GM23338 (cell line): ENCODE data around the gene USP32. TPM values are rescaled to one million over a fixed set of nuclear protein-coding genes. Genes with fewer than 3 reads are reported as not detected.

ENCODE experiments used
- ATAC-seq: fragments of 200-7000 bp; cut with Tn5 transposase; 3 replicates; pipeline ENCODE4 v1.9.1; 2020
- DNase-seq: peaks from one replicate; pipeline ENCODE4 v3.0.0-alpha.2; 2015; ENCODE audit warnings: low spot score
- H2AFZ ChIP-seq: fragments of 200-600 bp; sonication (generic); 2 replicates; pipeline ENCODE4 v1.8.0; 2016; ENCODE audit warnings: antibody characterized with exemption, mild to moderate bottlenecking, moderate library complexity
- H3F3A ChIP-seq: fragments of 200-600 bp; sonication (generic); replicated peaks from 2 replicates; pipeline ENCODE4 v1.8.0; 2017; ENCODE audit warnings: antibody characterized with exemption, mixed run types, low read depth
- H3K27ac ChIP-seq: fragments of 200-600 bp; sonication (generic); 2 replicates; pipeline ENCODE4 v1.6.1; 2016; ENCODE audit warnings: low read depth
- H3K27me3 ChIP-seq: fragments of 200-600 bp; sonication (generic); 2 replicates; pipeline ENCODE4 v1.8.0; 2016; ENCODE audit warnings: mild to moderate bottlenecking, mixed run types, moderate library complexity; ENCODE audit not compliant: insufficient read depth
- H3K36me3 ChIP-seq: fragments of 200-600 bp; sonication (generic); 2 replicates; pipeline ENCODE4 v1.8.0; 2016; ENCODE audit warnings: mild to moderate bottlenecking; ENCODE audit not compliant: insufficient read depth
- H3K4me1 ChIP-seq: fragments of 200-600 bp; sonication (generic); 2 replicates; pipeline ENCODE4 v1.8.0; 2016; ENCODE audit warnings: mild to moderate bottlenecking, moderate library complexity; ENCODE audit not compliant: insufficient read depth
- H3K4me2 ChIP-seq: fragments of 200-600 bp; sonication (generic); 2 replicates; pipeline ENCODE4 v1.7.1; 2017; ENCODE audit warnings: mixed run types
- H3K4me3 ChIP-seq: fragments of 200-600 bp; sonication (generic); 2 replicates; pipeline ENCODE4 v1.6.1; 2016; ENCODE audit warnings: mixed run types
- H3K79me2 ChIP-seq: fragments of 200-600 bp; sonication (generic); replicated peaks from 2 replicates; pipeline ENCODE4 v1.8.0; 2017; ENCODE audit warnings: mild to moderate bottlenecking; ENCODE audit not compliant: insufficient read depth
- H3K9me2 ChIP-seq: fragments of 200-600 bp; sonication (generic); 2 replicates; pipeline ENCODE4 v1.8.0; 2017; ENCODE audit not compliant: insufficient read depth
- H4K20me1 ChIP-seq: fragments of 200-600 bp; sonication (generic); replicated peaks from 2 replicates; pipeline ENCODE4 v1.8.0; 2017; ENCODE audit warnings: mild to moderate bottlenecking; ENCODE audit not compliant: insufficient read depth
- H3K27ac Mint-ChIP-seq: 2 replicates; pipeline ENCODE4 v1.8.0; 2020; ENCODE audit warnings: inconsistent platforms, mild to moderate bottlenecking, moderate library complexity, mixed read lengths
- H3K27me3 Mint-ChIP-seq: 3 replicates; pipeline ENCODE4 v1.8.0; 2022; ENCODE audit warnings: low read depth, mild to moderate bottlenecking, moderate library complexity, mixed read lengths, inconsistent platforms; ENCODE audit not compliant: insufficient read depth, poor library complexity
- H3K36me3 Mint-ChIP-seq: 3 replicates; pipeline ENCODE4 v1.8.0; 2021; ENCODE audit warnings: low read depth, mild to moderate bottlenecking, inconsistent platforms, moderate library complexity, mixed read lengths
- H3K4me1 Mint-ChIP-seq: 3 replicates; pipeline ENCODE4 v1.8.0; 2020; ENCODE audit warnings: mild to moderate bottlenecking, inconsistent platforms, mixed read lengths
- H3K4me3 Mint-ChIP-seq: 3 replicates; pipeline ENCODE4 v1.8.0; 2021; ENCODE audit warnings: moderate library complexity, mild to moderate bottlenecking, inconsistent platforms, mixed read lengths
- H3K9me3 Mint-ChIP-seq: 3 replicates; pipeline ENCODE4 v1.8.0; 2020; ENCODE audit warnings: moderate library complexity, mild to moderate bottlenecking, inconsistent platforms, mixed read lengths
- CREB1 ChIP-seq: fragments of 250-450 bp; sonication (Bioruptor Pico); IDR thresholded peaks from 2 replicates; pipeline ENCODE4 v1.5.0; 2020; ENCODE audit warnings: low read depth, mild to moderate bottlenecking, moderate library complexity
- CTCF ChIP-seq, 2 experiments: fragments of 200-600 bp in 1 of 2; sonication (generic) in 1 of 2; conservative IDR thresholded peaks; 2 replicates each; pipeline versions ENCODE4 v1.5.1 to v1.6.1; 2016 to 2017; ENCODE audit warnings: antibody characterized with exemption in 2 of 2, low read depth in 2 of 2, mild to moderate bottlenecking in 2 of 2, moderate library complexity in 1 of 2
- EZH2 ChIP-seq: fragments of 200-600 bp; sonication (generic); IDR thresholded peaks from one replicate; pipeline ENCODE4 v1.8.0; 2017; ENCODE audit warnings: antibody characterized with exemption, mild to moderate bottlenecking, low read depth; ENCODE audit not compliant: unreplicated experiment
- EZH2phosphoT487 ChIP-seq: fragments of 200-600 bp; sonication (generic); IDR thresholded peaks from one replicate; pipeline ENCODE4 v1.8.1; 2018; ENCODE audit warnings: antibody characterized with exemption; ENCODE audit not compliant: unreplicated experiment
- JUNB ChIP-seq: IDR thresholded peaks from one replicate; pipeline ENCODE4 v1.6.1; 2016; ENCODE audit warnings: antibody characterized with exemption; ENCODE audit not compliant: unreplicated experiment
- POLR2AphosphoS5 ChIP-seq: IDR thresholded peaks from 2 replicates; pipeline ENCODE4 v1.6.1; 2016; ENCODE audit warnings: antibody characterized with exemption, low read depth
- REST ChIP-seq: IDR thresholded peaks from one replicate; pipeline ENCODE4 v1.6.1; 2018; ENCODE audit warnings: antibody characterized with exemption; ENCODE audit not compliant: unreplicated experiment
- ZNF114 ChIP-seq: fragments of 250-450 bp; sonication (Bioruptor Pico); IDR thresholded peaks from 2 replicates; pipeline ENCODE4 v1.5.0; 2020; ENCODE audit warnings: mild to moderate bottlenecking, moderate library complexity
- ZNF331 ChIP-seq: fragments of 250-450 bp; sonication (Bioruptor Pico); IDR thresholded peaks from 2 replicates; pipeline ENCODE4 v1.5.0; 2020; ENCODE audit warnings: low read depth, mild to moderate bottlenecking, moderate library complexity
- ZNF462 ChIP-seq: fragments of 250-450 bp; sonication (Bioruptor Pico); IDR thresholded peaks from 2 replicates; pipeline ENCODE4 v1.5.0; 2020; ENCODE audit warnings: mild to moderate bottlenecking, moderate library complexity
- polyA plus RNA-seq: library from polyadenylated mRNA; unstranded; fragments of >200 nt; fragmentation: Nextera tagmentation; extraction: Ambion mirVana; gene quantifications from 2 replicates; pipeline ENCODE4 v1.2.1, GENCODE V29; 2016
- total RNA-seq: library from RNA; depleted of rRNA; stranded (reverse); fragments of >200 nt; shearing (Covaris generic); gene quantifications from 2 replicates; pipeline ENCODE4 v1.2.3, GENCODE V29; 2014

Gene USP32
- total and polyA plus RNA-seq, 2 experiments from 2014 or later, result 43.6 to 129 TPM

- Mint-ChIP-seq H3K4me1 (peaks cover 21% of the 10 kb centered on the region), H3K9me3 (no peaks in the 10 kb centered on the region), H3K27ac (no peak overlapping the region), H3K4me3 (no peak overlapping the region), H3K27me3 (peaks cover 4% of the 10 kb centered on the region), H3K36me3 (0 out of 3 replicates have a peak, but pooled peaks cover 2% of the 10 kb centered on the region)
- Histone ChIP-seq H3K4me1 (peaks cover 32% of the 10 kb centered on the region), H4K20me1 (peaks cover 48% of the 10 kb centered on the region), H2AFZ (no peak overlapping the region), H3F3A (no peaks in the 10 kb centered on the region), H3K4me3 (no peak overlapping the region), H3K27me3 (no peaks in the 10 kb centered on the region), H3K9me2 (no peaks in the 10 kb centered on the region), H3K79me2 (peaks cover 96% of the 10 kb centered on the region), H3K36me3 (no peaks in the 10 kb centered on the region), H3K27ac (no peak overlapping the region), H3K4me2 (no peak overlapping the region)
- no peak for TF ChIP-seq CREB1
- ATAC-seq (no peak), DNase-seq (no peak)
Observed at GRCh38 chr17:60304502-60304901, 87.4 kb downstream of the USP32 start.

GRCh38 chr17:60303406-60304099, 88.4 kb downstream of the USP32 start:
- Mint-ChIP-seq H3K27ac (peak overlapping the region; percentile 58), H3K36me3 (no peaks in the 10 kb centered on the region), H3K9me3 (no peaks in the 10 kb centered on the region), H3K4me1 (peaks cover 21% of the 10 kb centered on the region), H3K27me3 (peaks cover 4% of the 10 kb centered on the region), H3K4me3 (no peak overlapping the region)
- Histone ChIP-seq H3K36me3 (no peaks in the 10 kb centered on the region), H3F3A (no peaks in the 10 kb centered on the region), H3K4me3 (no peak overlapping the region), H2AFZ (no peak overlapping the region), H3K79me2 (peaks cover 91% of the 10 kb centered on the region), H4K20me1 (peaks cover 48% of the 10 kb centered on the region), H3K27me3 (no peaks in the 10 kb centered on the region), H3K9me2 (no peaks in the 10 kb centered on the region), H3K27ac (no peak overlapping the region), H3K4me1 (peaks cover 32% of the 10 kb centered on the region), H3K4me2 (no peak overlapping the region)
- no peak for ATAC-seq
- no peak for DNase-seq
- TF ChIP-seq CTCF (conservative IDR thresholded peaks at IDR 0.05; ENCODE audit: low read depth in 2 of 2) (no peak), POLR2AphosphoS5 (no peak), REST (no peak), ZNF114 (CRISPR knock-in tag) (no peak), EZH2 (no peak), JUNB (no peak), ZNF462 (CRISPR knock-in tag) (no peak), EZH2phosphoT487 (no peak), ZNF331 (CRISPR knock-in tag) (no peak)
